Karpas-422 (cell line): ENCODE data around the gene DDX56. TPM values are rescaled to one million over a fixed set of nuclear protein-coding genes. Genes with fewer than 3 reads are reported as not detected.

Experiments used
- DNase-seq: peaks from one replicate; pipeline ENCODE4 v3.0.0-alpha.2; 2015
- H2AFZ ChIP-seq: fragments of 200-600 bp; sonication (generic); 2 replicates; pipeline ENCODE4 v1.6.1; 2014; ENCODE audit warnings: antibody characterized with exemption, low read length, mixed read lengths
- H3K27ac ChIP-seq: fragments of 200-600 bp; sonication (generic); 2 replicates; pipeline ENCODE4 v1.5.1; 2014; ENCODE audit warnings: mild to moderate bottlenecking, low read length, moderate library complexity
- H3K27me3 ChIP-seq: fragments of 200-600 bp; sonication (generic); 2 replicates; pipeline ENCODE4 v1.6.1; 2014; ENCODE audit warnings: low read length, mixed read lengths
- H3K36me3 ChIP-seq: fragments of 200-600 bp; sonication (generic); 2 replicates; pipeline ENCODE4 v1.6.1; 2014; ENCODE audit warnings: low read length, mixed read lengths; ENCODE audit not compliant: insufficient read depth
- H3K4me1 ChIP-seq: fragments of 200-600 bp; sonication (generic); 2 replicates; pipeline ENCODE4 v1.6.1; 2014; ENCODE audit warnings: mild to moderate bottlenecking, low read length, mixed read lengths
- H3K4me2 ChIP-seq: fragments of 200-600 bp; sonication (generic); 2 replicates; pipeline ENCODE4 v1.6.1; 2014; ENCODE audit warnings: low read length, low read depth, mild to moderate bottlenecking; ENCODE audit not compliant: poor library complexity, severe bottlenecking
- H3K4me3 ChIP-seq: fragments of 200-600 bp; sonication (generic); 2 replicates; pipeline ENCODE4 v1.5.1; 2014; ENCODE audit warnings: mild to moderate bottlenecking, antibody characterized with exemption, low read length, mixed read lengths
- H3K79me2 ChIP-seq: fragments of 200-600 bp; sonication (generic); 2 replicates; pipeline ENCODE4 v1.6.1; 2014; ENCODE audit warnings: mild to moderate bottlenecking, low read length, mixed read lengths
- H3K9ac ChIP-seq: fragments of 200-600 bp; sonication (generic); 2 replicates; pipeline ENCODE4 v1.6.0; 2014; ENCODE audit warnings: low read length
- H3K9me2 ChIP-seq: fragments of 200-600 bp; sonication (generic), shearing (Covaris generic); replicated peaks from 2 replicates; pipeline ENCODE4 v1.6.0; 2014; ENCODE audit warnings: mild to moderate bottlenecking, low read length, moderate library complexity; ENCODE audit not compliant: insufficient read depth
- H3K9me3 ChIP-seq: fragments of 300-700, 200-600 bp; sonication (generic); 2 replicates; pipeline ENCODE4 v1.6.1; 2014; ENCODE audit warnings: low read length, mixed read lengths
- H4K20me1 ChIP-seq: fragments of 200-600 bp; sonication (generic); 2 replicates; pipeline ENCODE4 v1.6.1; 2014; ENCODE audit warnings: mild to moderate bottlenecking, antibody characterized with exemption, low read length, low read depth; ENCODE audit not compliant: insufficient read depth
- total RNA-seq: library from RNA; depleted of rRNA; stranded (reverse); fragments of >200 nt; shearing (Covaris generic); gene quantifications from 2 replicates; pipeline ENCODE4 v1.2.3, GENCODE V29; 2014; ENCODE audit warnings: low replicate concordance

DDX56 gene
- total RNA-seq, 1 experiment from 2014 or later = 66.8 TPM

- H3K36me3 ChIP-seq = no peaks in the 10 kb centered on the region
- H4K20me1 ChIP-seq = no peaks in the 10 kb centered on the region
- H3K9me2 ChIP-seq = no peaks in the 10 kb centered on the region
- peaks cover 28% of the 10 kb centered on the region for H3K4me1 ChIP-seq
- no peaks in the 10 kb centered on the region for H3K27me3 ChIP-seq
- DNase-seq = no peak
- H2AFZ ChIP-seq = no peak overlapping the region
- no peak overlapping the region for H3K4me2 ChIP-seq
- no peaks in the 10 kb centered on the region for H3K9me3 ChIP-seq
- no peak overlapping the region for H3K4me3 ChIP-seq
- H3K9ac ChIP-seq = no peak overlapping the region
- H3K79me2 ChIP-seq = peaks cover 96% of the 10 kb centered on the region
- no peak overlapping the region for H3K27ac ChIP-seq
These were observed 42.8 kb upstream of the DDX56 start for GRCh38 chr7:44616545-44616944.

DNA sequence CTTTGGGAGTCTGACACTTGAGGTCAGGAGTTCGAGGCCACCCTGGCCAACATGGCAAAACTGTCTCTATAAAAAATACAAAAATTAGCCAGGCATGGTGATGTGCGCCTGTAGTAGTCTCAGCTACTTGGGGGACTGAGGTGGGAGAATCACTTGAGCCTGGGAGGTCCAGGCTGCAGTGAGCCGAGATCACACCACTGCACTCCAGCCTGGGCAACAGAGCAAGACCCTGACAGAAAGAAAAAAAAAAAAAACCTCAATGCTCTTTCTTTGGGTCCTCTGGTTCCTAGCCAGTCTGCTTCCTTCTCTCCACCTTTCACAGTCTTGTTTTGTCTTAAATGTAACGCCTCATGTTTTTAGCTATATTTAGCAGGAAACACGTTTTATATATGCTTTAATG is 42.1 kb upstream of the DDX56 start:
- Histone ChIP-seq H3K4me2 (no peak overlapping the region), H3K27me3 (no peaks in the 10 kb centered on the region), H3K4me1 (peaks cover 28% of the 10 kb centered on the region), H4K20me1 (no peaks in the 10 kb centered on the region), H3K9me3 (no peaks in the 10 kb centered on the region), H3K36me3 (no peaks in the 10 kb centered on the region), H3K4me3 (no peak overlapping the region), H3K27ac (no peak overlapping the region), H2AFZ (no peak overlapping the region), H3K79me2 (peaks cover 95% of the 10 kb centered on the region), H3K9me2 (no peaks in the 10 kb centered on the region), H3K9ac (no peak overlapping the region)
- DNase-seq = no peak

DNA sequence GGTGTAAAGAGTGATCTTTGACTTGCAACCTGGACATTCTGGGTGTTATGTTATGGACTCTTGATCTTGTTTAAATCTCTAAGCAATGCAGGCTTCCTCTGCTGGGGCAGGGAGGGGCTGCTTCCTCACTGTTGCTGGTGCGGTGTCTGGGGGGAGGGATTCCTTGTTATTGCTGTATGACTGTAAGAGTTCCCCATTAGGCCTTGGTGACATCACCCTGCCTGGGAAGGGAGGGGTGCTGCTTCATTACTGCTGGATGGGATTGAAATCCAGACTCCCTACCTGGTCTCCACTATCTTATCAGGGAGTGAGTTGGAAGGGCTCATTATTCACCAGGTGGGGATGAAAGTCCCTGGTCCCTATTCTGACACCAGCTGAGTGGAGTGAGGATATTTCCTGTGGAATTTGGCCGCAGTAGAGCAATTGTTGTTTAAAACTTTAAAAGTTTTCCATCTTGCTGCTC is 41.5 kb upstream of the DDX56 start:
- H3K27me3 ChIP-seq = no peaks in the 10 kb centered on the region
- no peaks in the 10 kb centered on the region for H3K9me3 ChIP-seq
- no peaks in the 10 kb centered on the region for H3K36me3 ChIP-seq
- H3K4me1 ChIP-seq = peaks cover 28% of the 10 kb centered on the region
- no peaks in the 10 kb centered on the region for H4K20me1 ChIP-seq
- no peaks in the 10 kb centered on the region for H3K9me2 ChIP-seq
- H3K9ac ChIP-seq = no peak overlapping the region
- no peak overlapping the region for H2AFZ ChIP-seq
- no peak overlapping the region for H3K4me2 ChIP-seq
- DNase-seq = no peak
- H3K27ac ChIP-seq = no peak overlapping the region
- no peak overlapping the region for H3K4me3 ChIP-seq
- peaks cover 95% of the 10 kb centered on the region for H3K79me2 ChIP-seq

GRCh38 chr7:44609829-44610228 is 36.1 kb upstream of the DDX56 start:
- no peaks in the 10 kb centered on the region for H3K27me3 ChIP-seq
- H3K9me2 ChIP-seq = no peaks in the 10 kb centered on the region
- H3K4me2 ChIP-seq = no peak overlapping the region
- no peak overlapping the region for H3K9ac ChIP-seq
- H3K9me3 ChIP-seq = no peaks in the 10 kb centered on the region
- H3K4me1 ChIP-seq = peaks cover 40% of the 10 kb centered on the region
- no peak overlapping the region for H2AFZ ChIP-seq
- no peaks in the 10 kb centered on the region for H4K20me1 ChIP-seq
- peaks cover 3% of the 10 kb centered on the region; the same call in 1 of the 2 replicates for H3K36me3 ChIP-seq
- no peak overlapping the region for H3K4me3 ChIP-seq
- H3K27ac ChIP-seq = no peak overlapping the region
- DNase-seq = no peak
- H3K79me2 ChIP-seq = peaks cover 78% of the 10 kb centered on the region

- Histone ChIP-seq H3K4me2 (peak overlapping the region; percentile 4), H3K9ac (no peak overlapping the region), H3K9me3 (no peaks in the 10 kb centered on the region), H2AFZ (no peak overlapping the region), H3K36me3 (peaks cover 3% of the 10 kb centered on the region; the same call in 1 of the 2 replicates), H3K27ac (no peak overlapping the region), H3K27me3 (no peaks in the 10 kb centered on the region), H3K4me1 (peaks cover 36% of the 10 kb centered on the region), H4K20me1 (no peaks in the 10 kb centered on the region), H3K4me3 (no peak overlapping the region), H3K79me2 (peaks cover 71% of the 10 kb centered on the region), H3K9me2 (no peaks in the 10 kb centered on the region)
- no peak for DNase-seq
These were observed 35.4 kb upstream of the DDX56 start for GRCh38 chr7:44608916-44609648.

DNA sequence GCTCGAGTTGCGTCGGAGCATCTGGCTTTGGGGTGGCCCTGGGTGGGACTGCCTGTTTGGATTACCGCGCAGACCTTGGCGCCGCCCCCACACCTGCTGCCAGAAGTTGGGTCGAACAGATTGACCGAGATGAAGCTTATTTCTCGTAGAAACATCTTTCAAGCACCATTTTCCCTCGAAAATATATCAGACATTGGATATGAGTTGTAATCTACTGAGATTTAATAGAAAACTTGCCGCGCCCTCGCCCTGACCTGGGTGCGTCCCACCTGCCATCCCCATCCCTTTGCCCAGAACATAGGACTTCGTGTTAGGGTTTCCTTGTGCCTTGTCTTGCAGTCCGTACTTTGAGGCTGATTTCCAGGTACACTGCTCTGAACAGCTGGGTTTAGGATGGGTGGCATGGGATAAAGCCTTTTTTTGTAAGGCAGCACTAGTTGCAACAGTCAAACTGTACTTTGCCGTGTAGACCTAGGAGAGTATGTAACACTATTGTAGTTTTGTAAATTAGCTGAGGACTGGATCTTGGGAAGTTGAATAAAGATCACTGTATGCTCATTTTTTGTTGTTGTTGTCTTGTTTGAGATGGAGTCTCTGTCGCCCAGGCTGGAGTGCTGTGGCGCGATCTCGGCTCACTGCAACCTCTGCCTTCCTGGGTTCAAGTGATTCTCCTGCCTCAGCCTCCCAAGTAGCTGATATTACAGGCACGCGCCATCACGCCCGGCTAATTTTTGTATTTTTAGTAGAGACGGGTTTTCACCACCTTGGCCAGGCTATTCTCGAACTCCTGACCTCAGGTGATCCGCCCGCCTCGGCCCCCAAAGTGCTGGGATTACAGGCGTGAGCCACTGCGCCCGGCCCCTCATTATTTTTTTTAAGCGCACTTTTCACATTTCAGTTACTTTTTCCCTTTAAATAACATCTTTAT is 33.7 kb upstream of the DDX56 start:
- H3K27me3 ChIP-seq = no peaks in the 10 kb centered on the region
- H3K79me2 ChIP-seq = peaks cover 54% of the 10 kb centered on the region
- H3K4me2 ChIP-seq = peak overlapping the region; percentile 99
- H3K4me3 ChIP-seq = peak overlapping the region; percentile 94
- peak overlapping the region; percentile 78 for H3K27ac ChIP-seq
- peaks cover 41% of the 10 kb centered on the region for H3K4me1 ChIP-seq
- H3K9me2 ChIP-seq = no peaks in the 10 kb centered on the region
- H3K9me3 ChIP-seq = no peaks in the 10 kb centered on the region
- peak overlapping the region; percentile 92 for H3K9ac ChIP-seq
- peak; percentile 46 for DNase-seq
- H2AFZ ChIP-seq = peak overlapping the region; percentile 66; the same call in 1 of the 2 replicates
- peaks cover 3% of the 10 kb centered on the region; the same call in 1 of the 2 replicates for H3K36me3 ChIP-seq
- no peaks in the 10 kb centered on the region for H4K20me1 ChIP-seq

DNA sequence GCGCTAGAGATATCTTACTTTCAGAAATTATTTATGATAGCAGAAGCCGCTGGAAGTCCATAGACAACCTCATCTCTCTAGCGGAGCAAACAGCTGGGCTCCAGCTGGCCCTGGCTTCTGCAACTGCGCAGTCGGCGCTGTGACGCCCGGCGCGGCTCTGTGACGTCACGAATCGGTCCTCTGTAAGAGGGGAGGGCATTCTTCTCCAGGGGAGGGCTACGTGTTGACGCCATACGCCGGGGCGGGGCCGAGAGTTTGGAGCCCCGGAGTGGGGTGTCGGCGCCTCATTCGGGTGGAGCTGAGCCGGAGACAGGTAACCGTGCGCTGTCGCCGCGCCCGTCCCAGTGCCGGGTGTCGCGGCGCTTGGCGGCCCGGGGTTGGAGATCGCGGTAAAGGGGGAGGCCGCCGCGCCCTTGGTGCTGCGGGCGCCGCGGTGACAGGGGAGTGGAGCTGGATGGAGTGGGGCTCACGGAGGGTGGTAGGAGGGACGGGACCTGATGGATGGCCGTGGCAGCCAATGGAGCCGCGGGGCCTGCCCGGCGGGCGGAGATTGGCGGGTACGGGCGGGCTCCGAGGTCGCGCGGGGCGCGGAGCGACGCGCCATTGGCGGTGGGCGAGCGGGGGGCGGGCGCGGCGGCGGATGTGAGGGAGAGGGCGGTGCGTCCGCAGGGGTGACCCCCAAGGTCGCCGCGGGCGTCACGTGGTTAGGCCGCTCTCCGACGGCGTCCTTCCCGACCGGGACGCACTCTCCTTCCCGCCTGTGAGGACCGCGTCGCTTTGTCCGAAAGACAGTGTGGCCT is 32.8 kb upstream of the DDX56 start, which contains the start of gene OGDH:
OGDH (plus strand) TSS at position 287 of the 800 bp plus-strand sequence. CDS start 17,717 bp downstream, outside the sequence.
- Histone ChIP-seq H3K4me2 (peak within 1 kb of the TSS; percentile 99), H3K79me2 (peaks cover 46% of the 10 kb centered on the region), H3K9me2 (no peaks in the 10 kb centered on the region), H3K9ac (peak within 1 kb of the TSS; percentile 92), H3K4me3 (peak within 1 kb of the TSS; percentile 94), H2AFZ (peak within 1 kb of the TSS; percentile 66), H3K4me1 (peaks cover 50% of the 10 kb centered on the region), H4K20me1 (no peaks in the 10 kb centered on the region), H3K27me3 (no peaks in the 10 kb centered on the region), H3K36me3 (peaks cover 3% of the 10 kb centered on the region; the same call in 1 of the 2 replicates), H3K9me3 (no peaks in the 10 kb centered on the region), H3K27ac (peak within 1 kb of the TSS; percentile 78)
- DNase-seq = peak; percentile 100
